Suprapubic skin (tissue), 4 donors: ENCODE results near the gene MYD88. TPM values are rescaled to one million over a fixed set of nuclear protein-coding genes. Genes with fewer than 3 reads are reported as not detected.

ENCODE experiments used
- DNase-seq, 2 donors: peaks; one replicate each; pipeline ENCODE4 v3.0.0-alpha.2; 2019; ENCODE audit warnings: low spot score in 2 of 2
- H3K27ac ChIP-seq: fragments of 200-600 bp; sonication (generic); one replicate; pipeline ENCODE4 v1.5.1; 2019
- H3K27me3 ChIP-seq: fragments of 200-600 bp; sonication (generic); one replicate; pipeline ENCODE4 v1.5.1; 2019
- H3K36me3 ChIP-seq: fragments of 200-600 bp; sonication (generic); one replicate; pipeline ENCODE4 v1.5.1; 2019
- H3K4me1 ChIP-seq: fragments of 200-600 bp; sonication (generic); one replicate; pipeline ENCODE4 v1.5.1; 2019
- H3K4me3 ChIP-seq: fragments of 200-600 bp; sonication (generic); one replicate; pipeline ENCODE4 v1.5.1; 2019; ENCODE audit warnings: mild to moderate bottlenecking
- H3K9me3 ChIP-seq: fragments of 200-600 bp; sonication (generic); one replicate; pipeline ENCODE4 v1.5.1; 2019
- CTCF ChIP-seq, 2 donors: fragments of 200-600 bp in 1 of 2; fragments of 450-650 bp in 1 of 2; sonication (generic) in 1 of 2; IDR thresholded peaks; one replicate each; pipeline ENCODE4 v1.5.1; 2016 to 2019; ENCODE audit warnings: antibody characterized with exemption in 2 of 2, mild to moderate bottlenecking in 1 of 2, moderate library complexity in 1 of 2
- EP300 ChIP-seq: sonication (generic); formaldehyde crosslinking; IDR thresholded peaks from one replicate; pipeline ENCODE4 v1.6.1; 2017; ENCODE audit warnings: antibody characterized with exemption
- POLR2A ChIP-seq, 2 donors: fragments of 450-650 bp; IDR thresholded peaks; one replicate each; pipeline ENCODE4 v1.6.1; 2017; ENCODE audit warnings: antibody characterized with exemption in 2 of 2, mild to moderate bottlenecking in 2 of 2, moderate library complexity in 2 of 2
- POLR2AphosphoS5 ChIP-seq, 3 donors: sonication (generic); formaldehyde crosslinking; IDR thresholded peaks; one replicate each; pipeline ENCODE4 v1.6.1; 2017; ENCODE audit warnings: antibody characterized with exemption in 3 of 3
- WGBS: methylation state at CpG from one replicate; pipeline ENCODE4 v1.1.5; 2018; 5-methylcytosine and 5-hydroxymethylcytosine counted together
- total RNA-seq, 4 donors: library from RNA; depleted of rRNA; stranded (reverse); fragments of >200 nt; gene quantifications; one replicate each; pipeline ENCODE4 v1.1.0, GENCODE V29; 2016

Gene MYD88
- total RNA-seq, 4 donors from 2014 or later = 21.6 to 33.2 (median 28.1) TPM

- Histone ChIP-seq H3K4me1 (peaks cover 13% of the 10 kb centered on the region), H3K4me3 (no peak overlapping the region), H3K36me3 (no peaks in the 10 kb centered on the region), H3K27me3 (no peaks in the 10 kb centered on the region), H3K9me3 (peaks cover 6% of the 10 kb centered on the region), H3K27ac (no peak overlapping the region)
- DNase-seq = no peak
- WGBS = 78% methylated on average over 5 of the region's 5 CpGs
- TF ChIP-seq POLR2AphosphoS5 (IDR thresholded peaks at IDR 0.05) (no peak), EP300 (no peak), POLR2A (IDR thresholded peaks at IDR 0.05) (no peak), CTCF (IDR thresholded peaks at IDR 0.05) (no peak)
These were observed 9.9 kb downstream of the MYD88 start for GRCh38 chr3:38148311-38148882.

- no peak for DNase-seq
- H3K4me1 ChIP-seq = peaks cover 26% of the 10 kb centered on the region
- H3K27ac ChIP-seq = peak overlapping the region; percentile 49
- no peak overlapping the region for H3K4me3 ChIP-seq
- TF ChIP-seq CTCF (IDR thresholded peaks at IDR 0.05) (no peak), EP300 (no peak), POLR2AphosphoS5 (IDR thresholded peaks at IDR 0.05) (no peak), POLR2A (IDR thresholded peaks at IDR 0.05) (no peak)
- peaks cover 6% of the 10 kb centered on the region for H3K9me3 ChIP-seq
- 81% methylated on average over 3 of the region's 3 CpGs for whole genome bisulfite sequencing
- H3K27me3 ChIP-seq = no peaks in the 10 kb centered on the region
- no peaks in the 10 kb centered on the region for H3K36me3 ChIP-seq
These were observed 11.2 kb downstream of the MYD88 start for GRCh38 chr3:38149708-38150107.

- H3K27ac ChIP-seq = no peak overlapping the region
- H3K27me3 ChIP-seq = no peaks in the 10 kb centered on the region
- H3K36me3 ChIP-seq = no peaks in the 10 kb centered on the region
- DNase-seq = no peak
- no peak for TF ChIP-seq EP300
- TF ChIP-seq CTCF (IDR thresholded peaks at IDR 0.05) = no peak
- no peak for TF ChIP-seq POLR2AphosphoS5 (IDR thresholded peaks at IDR 0.05)
- no peak for TF ChIP-seq POLR2A (IDR thresholded peaks at IDR 0.05)
- 86% methylated on average over 3 of the region's 3 CpGs for WGBS
- H3K4me3 ChIP-seq = no peak overlapping the region
- peaks cover 31% of the 10 kb centered on the region for H3K4me1 ChIP-seq
- H3K9me3 ChIP-seq = peaks cover 4% of the 10 kb centered on the region
These were observed 12.5 kb downstream of the MYD88 start for GRCh38 chr3:38150780-38151528.

- Histone ChIP-seq H3K27me3 (no peaks in the 10 kb centered on the region), H3K4me3 (no peak overlapping the region), H3K36me3 (no peaks in the 10 kb centered on the region), H3K9me3 (no peaks in the 10 kb centered on the region), H3K27ac (no peak overlapping the region), H3K4me1 (peaks cover 31% of the 10 kb centered on the region)
- TF ChIP-seq POLR2A (IDR thresholded peaks at IDR 0.05) (no peak), POLR2AphosphoS5 (IDR thresholded peaks at IDR 0.05) (no peak)
- WGBS = 71% methylated on average over 3 of the region's 3 CpGs
- DNase-seq = no peak
These were observed 13.3 kb downstream of the MYD88 start for GRCh38 chr3:38151667-38152265.

GRCh38 chr3:38152609-38153008, 14.1 kb downstream of the MYD88 start:
- no peaks in the 10 kb centered on the region for H3K27me3 ChIP-seq
- no peak overlapping the region for H3K4me3 ChIP-seq
- no peak for TF ChIP-seq EP300
- TF ChIP-seq POLR2A (IDR thresholded peaks at IDR 0.05) = no peak
- no peak for TF ChIP-seq CTCF (IDR thresholded peaks at IDR 0.05)
- TF ChIP-seq POLR2AphosphoS5 (IDR thresholded peaks at IDR 0.05) = no peak
- H3K36me3 ChIP-seq = no peaks in the 10 kb centered on the region
- whole genome bisulfite sequencing = no CpG with 5 or more reads among the region's 2 CpGs
- peak overlapping the region; percentile 16 for H3K27ac ChIP-seq
- H3K9me3 ChIP-seq = no peaks in the 10 kb centered on the region
- no peak for DNase-seq
- peaks cover 33% of the 10 kb centered on the region for H3K4me1 ChIP-seq
